Measurements from ENCODE around the gene CHKA.
A peak's percentile ranks its signal among the peaks of the same experiment; 100 is the strongest.

DNA sequence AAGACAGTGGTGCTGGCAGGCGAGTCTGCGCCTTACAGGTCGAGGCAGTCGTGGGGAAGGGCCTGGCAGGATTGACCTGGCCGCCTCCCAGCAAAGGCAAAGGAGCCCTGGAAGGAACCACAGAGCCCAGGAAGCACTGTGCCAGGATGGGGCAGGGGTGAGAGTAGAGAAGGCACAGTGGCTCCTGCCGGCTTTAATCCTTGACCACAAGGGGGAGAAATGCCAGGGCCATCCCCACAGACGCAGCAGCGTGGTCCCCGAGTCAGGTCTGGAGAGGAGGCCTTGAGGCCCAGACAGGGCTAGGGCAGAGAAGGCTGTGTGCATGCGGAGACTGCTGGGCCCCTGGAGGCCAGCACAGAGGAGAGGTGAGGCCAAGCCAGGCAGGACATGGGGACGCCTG is 100.6 kb downstream of the CHKA start:
- TF ChIP-seq, protein P1, sequence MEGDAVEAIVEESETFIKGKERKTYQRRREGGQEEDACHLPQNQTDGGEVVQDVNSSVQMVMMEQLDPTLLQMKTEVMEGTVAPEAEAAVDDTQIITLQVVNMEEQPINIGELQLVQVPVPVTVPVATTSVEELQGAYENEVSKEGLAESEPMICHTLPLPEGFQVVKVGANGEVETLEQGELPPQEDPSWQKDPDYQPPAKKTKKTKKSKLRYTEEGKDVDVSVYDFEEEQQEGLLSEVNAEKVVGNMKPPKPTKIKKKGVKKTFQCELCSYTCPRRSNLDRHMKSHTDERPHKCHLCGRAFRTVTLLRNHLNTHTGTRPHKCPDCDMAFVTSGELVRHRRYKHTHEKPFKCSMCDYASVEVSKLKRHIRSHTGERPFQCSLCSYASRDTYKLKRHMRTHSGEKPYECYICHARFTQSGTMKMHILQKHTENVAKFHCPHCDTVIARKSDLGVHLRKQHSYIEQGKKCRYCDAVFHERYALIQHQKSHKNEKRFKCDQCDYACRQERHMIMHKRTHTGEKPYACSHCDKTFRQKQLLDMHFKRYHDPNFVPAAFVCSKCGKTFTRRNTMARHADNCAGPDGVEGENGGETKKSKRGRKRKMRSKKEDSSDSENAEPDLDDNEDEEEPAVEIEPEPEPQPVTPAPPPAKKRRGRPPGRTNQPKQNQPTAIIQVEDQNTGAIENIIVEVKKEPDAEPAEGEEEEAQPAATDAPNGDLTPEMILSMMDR (IDR thresholded peaks at IDR 0.05): peak in 3 of 6 experiments; percentile 4 to 27 (median 19)
- TF ChIP-seq POLR2A (IDR thresholded peaks at IDR 0.05): no peak
